NCI-H146 treated with DMSO at 0.1 percent for 48 hours (cell line): ENCODE results near the gene SMAD7.

Source experiments
- DNase-seq: peaks from one replicate; lab custom pipeline; 2025; ENCODE audit not compliant: unreplicated experiment; lab: John Stamatoyannopoulos, UW

The SMAD7 gene

DNA sequence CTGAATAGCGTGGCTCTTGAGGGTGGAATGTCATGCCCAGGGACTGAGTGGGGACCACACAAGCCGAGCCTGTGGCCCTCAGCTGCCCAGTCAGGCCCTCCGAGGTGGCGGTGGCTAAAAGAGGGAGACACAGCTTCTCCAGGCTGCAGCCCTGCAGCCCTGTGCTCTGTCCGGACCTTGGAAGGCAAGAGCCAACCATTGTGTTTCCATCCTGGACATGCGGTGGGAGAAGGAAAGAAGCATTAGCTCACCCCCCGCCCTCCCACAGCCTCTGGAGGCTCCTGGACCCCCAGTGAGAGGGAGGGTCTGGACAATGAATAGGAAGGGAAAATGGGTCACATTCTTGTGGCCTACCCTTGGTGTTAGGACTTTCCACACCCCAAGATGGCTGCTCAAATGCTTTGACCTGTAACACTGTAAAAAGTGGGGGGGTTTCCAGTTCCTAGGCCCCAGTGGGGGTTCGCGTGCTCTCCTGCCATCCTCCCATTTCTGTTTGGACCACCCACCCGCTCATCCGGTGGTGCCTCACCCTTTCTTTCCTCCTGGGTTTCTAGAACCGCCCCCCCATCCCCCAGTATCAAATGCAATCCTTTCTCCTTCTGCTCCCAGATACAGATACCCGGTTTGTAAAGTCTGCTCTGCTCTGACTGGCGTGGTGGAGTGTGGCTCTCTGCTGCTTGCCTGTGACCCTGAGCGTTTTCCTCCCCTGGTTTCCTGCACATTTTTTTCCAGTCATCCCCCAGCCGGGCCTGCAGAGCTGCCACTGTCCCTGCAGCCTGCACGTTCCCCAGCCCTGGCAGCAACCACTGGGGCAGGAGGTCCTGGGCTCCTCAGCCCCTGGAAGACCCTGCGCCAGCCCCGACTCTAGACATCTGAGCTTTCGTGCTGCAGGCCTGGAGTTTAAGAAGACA lies 36.3 kb upstream of the SMAD7 start:
- DNase-seq, result no peak

DNA sequence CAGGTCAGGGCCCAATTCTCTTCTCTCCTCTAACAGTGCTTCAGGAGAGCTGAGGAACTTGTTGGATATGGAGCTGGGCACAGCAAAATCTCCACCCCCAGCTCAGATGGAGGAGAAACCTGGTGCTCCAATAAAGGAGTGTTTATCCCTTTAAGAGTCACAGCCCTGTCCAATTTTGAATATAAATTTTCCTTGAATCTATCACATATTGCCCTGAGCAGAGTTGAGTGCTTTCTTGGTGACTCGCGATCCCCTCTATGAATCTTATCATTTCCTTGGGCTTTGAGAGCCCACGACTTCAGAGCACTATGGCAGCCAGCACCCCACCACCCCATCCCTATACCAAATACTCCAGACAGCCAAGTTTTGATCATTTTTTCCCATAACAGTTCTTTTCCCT lies 34.4 kb upstream of the SMAD7 start:
- no peak for DNase-seq

DNA sequence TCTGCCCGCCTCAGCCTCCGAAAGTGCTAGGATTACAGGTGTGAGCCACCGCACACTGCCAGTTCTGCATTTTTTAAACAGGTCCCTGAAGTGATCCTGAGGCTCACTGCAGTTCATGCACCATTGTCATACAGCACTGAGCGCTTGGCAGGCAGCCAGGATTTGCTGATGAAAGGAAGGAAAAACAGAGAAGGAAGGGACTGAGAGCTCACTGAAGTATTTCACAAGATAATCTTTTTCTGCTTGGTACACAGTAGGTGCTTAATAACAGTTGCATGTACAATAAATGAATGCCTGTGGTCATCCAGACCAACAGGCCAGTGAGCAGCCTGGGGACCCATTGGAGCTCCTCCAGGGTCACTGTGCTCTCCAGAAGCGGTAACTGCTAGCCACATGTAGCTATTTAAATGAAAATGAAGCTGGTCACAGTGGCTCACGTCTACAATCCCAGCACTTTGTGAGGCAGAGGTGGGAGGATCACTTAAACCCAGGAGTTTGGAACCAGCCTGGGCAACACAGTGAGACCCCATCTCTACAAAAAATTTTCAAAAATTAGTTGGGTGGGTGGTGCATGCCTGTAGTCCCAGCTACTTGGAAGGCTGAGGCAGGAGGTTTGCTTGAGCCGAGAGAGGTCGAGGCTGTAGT lies 33.1 kb upstream of the SMAD7 start:
- DNase-seq, result peak; percentile 66

DNA sequence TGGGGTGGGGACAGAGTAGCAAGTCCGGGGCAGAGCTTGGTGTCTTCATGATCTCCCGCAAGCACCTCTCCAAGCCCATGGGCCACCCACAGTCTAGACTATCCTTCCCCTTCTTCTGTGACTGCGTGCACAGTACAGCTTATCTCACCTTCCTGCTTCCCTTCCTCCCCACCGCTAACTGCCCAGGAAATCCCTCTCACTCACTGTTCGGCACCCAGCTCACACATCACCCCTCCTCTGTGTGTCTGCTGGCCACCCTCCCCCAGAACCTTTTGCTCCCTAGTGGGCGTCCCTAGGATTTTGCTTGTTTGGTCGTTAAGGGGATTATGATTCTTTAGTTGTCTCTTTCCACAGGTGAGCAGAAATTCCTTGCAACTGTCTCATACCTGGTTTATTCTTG lies 31.5 kb upstream of the SMAD7 start:
- no peak for DNase-seq

DNA sequence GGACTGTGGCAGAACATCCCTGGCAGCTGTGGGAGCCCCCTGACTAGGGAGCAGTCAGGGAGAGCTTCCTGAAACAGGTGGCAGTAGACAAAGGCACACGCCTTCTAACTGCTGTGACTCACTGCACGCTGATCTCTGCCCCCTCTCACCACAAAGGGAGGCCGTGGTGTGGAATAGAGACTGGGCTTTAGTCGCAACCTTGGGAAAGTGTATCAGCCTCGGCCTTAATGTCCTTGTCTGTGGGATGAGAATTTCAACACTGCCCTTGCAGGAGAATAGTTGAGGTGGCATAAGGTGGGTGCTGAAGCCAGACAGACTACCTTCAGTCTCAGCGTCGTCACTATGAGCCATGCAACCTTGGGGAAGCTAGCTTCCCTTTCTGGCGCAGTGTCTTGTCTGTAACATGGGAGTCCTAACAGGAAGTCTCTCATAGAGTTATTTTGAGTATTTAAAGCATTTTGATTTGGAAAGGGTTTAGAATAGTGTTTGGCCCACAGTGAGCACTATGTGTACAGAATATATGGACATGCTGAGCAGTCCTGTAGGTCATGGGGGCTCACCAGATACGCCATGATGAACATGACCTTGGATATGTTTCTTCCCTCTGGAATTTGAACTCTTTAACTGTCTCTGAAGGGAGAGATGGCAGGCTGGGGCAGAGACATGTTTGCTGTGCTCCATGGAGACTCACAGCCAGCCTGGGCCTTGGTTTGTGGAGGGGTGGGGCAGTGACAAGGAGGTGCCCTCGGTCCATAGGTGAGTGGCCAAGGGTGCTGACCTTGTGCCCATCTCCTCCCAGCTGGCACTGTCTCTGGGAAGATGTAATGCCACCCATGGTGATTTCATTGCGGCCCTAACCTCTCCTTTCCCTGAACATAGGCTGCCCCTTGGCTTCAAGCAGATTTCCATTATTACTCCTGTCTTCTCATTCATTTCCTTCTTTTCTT lies 29.5 kb upstream of the SMAD7 start:
- no peak for DNase-seq

DNA sequence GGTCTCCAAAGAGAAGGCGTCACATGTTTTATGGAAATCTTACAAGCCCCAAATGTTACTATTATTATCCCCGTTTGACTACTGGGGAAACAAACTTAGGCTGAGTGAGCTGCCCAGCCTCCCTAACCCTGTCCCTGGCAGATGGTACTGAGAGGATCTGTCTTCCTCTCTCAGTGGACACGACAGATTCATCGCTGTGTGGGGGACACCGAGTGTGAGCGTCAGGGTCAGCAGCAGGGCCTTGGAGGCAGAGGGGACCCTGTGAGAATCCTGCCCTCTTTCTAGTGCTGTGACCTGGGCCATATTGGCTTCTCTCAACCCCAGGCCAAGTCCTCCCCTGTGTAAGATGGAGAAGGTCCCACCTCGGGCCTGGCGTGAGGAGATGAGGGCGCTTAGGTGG lies 27.1 kb upstream of the SMAD7 start:
- DNase-seq, result no peak

DNA sequence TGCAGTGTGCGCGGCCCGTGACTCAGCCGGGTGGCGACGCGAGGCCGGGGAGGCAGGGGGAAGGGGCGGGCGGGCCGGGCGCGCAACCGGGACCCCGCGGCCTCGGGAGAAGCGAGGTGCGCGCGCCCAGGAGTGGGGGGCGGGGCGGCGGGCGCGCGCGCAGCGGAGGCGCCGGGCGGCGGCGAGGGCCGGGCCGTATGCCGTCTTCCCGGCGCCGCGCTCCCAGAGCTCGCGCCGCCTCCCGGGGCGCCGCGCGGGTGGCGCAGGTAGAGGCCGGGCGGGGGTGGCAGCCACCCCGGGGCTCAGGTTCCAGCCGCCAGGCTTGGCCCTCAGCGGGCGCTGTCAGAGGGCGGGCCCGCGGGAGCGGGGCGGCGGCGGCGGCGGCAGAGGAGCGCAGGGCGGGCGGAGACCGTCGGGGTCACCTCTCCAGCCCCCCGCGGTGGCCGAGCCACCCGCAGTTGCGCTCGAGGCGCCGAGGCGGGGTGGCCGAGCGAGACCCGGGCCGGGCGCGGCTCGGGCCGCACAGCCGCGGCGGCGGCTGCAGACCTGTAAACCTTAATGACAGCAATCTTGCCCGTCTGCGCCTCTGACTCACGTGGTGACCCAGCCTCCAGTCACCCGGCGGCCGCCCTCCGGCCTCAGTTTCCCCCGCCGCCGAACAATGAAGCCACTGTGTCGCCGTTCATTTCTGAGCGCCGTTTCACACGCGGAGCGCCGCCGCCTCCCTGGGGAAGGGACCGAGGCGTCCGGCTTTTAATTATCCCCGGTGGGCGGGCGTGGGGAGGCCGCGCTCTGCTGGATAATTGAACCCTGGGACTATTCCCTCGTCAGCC lies 25.3 kb upstream of the SMAD7 start:
- DNase-seq, result peak; percentile 50

DNA sequence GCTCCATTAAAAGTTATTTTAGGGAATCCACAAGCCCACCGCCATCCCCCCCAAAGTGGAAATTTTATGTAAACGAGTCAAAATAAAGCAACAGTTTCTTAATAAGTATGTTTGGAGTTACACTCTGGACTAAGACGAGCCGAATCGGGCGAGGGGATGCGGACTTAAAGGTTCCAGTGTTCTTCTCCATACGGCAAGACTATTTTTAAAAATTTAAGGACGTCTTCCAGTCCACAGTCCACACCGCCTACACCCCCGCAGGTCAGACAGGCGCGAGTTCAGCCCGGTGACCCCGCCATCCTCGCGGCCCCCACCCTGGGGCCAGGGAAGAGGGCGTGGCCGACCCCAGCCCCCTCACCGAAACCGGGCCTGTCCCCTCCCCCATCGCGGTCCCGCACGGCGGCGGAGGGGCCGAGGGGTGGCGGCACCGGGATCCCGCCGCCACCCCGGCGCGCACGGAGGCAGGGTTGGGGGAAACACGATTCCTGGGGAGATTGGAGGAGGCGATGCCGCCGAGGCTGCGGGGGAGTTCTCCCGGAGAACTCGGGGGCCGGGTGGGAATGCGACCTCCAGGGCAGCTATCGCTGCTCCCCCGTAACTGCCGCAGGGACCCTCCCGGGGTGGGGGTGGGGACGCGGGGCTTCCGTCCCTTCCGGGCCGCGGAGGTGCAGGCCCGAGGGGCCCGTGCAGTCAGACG lies 24.5 kb upstream of the SMAD7 start:
- DNase-seq, result no peak

DNA sequence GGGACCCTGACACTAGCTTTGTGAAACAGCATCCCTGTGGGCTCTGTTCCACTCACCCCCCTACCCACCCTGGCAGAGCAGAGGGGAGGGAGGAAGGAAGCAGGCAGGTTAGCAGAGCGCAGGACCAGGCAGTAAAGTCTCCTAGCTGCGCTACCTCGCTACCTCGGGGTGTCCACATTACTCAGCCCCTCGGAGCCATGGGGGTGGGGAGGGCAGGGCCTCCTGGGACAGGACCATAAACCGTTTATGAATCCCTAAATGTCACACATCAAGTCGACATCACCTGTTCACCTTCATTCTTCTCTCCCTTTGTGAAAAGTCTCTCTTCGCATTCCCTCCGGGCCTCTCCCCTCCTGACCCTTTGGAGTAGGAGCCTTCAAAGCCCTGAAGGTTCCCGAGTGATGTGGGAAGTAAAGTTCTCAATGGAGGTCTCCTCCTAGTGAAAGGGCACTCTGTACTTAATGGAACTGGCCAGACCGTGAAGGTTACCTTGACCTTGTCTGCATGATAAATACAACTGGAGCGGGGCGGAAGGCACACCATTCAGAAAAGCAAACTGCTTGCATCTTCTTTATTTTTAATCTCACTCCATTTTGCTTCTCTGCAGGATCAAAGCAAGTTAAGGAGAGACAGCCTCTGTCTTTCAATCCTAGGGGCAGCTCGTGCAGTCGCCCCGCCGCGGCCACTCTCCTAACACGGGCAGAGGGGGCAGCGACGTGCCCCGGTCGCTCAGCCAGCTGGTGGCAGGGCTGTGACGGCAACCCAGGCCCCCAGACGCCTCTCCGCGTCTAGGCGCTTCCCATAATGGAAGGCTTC lies 23.7 kb upstream of the SMAD7 start:
- DNase-seq, result no peak

DNA sequence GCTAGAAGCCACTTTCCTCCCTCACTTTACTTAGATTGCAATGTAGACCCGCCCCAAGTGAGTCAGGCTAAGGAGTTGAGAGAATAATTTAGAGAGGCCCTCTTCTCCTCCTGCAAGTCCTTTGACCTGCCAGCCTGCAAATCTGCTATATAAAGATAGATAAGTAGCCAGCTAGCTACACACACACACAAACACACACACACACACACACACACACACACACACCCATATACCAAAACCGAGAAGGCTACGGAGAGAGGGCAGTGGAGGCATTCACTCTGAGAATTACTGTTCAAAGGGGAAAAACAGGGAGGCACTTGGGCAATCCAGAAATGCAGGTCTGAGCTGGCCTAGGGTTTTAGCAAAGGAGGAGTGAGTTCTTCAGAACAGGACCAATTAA lies 23.0 kb upstream of the SMAD7 start:
- DNase-seq, result no peak

DNA sequence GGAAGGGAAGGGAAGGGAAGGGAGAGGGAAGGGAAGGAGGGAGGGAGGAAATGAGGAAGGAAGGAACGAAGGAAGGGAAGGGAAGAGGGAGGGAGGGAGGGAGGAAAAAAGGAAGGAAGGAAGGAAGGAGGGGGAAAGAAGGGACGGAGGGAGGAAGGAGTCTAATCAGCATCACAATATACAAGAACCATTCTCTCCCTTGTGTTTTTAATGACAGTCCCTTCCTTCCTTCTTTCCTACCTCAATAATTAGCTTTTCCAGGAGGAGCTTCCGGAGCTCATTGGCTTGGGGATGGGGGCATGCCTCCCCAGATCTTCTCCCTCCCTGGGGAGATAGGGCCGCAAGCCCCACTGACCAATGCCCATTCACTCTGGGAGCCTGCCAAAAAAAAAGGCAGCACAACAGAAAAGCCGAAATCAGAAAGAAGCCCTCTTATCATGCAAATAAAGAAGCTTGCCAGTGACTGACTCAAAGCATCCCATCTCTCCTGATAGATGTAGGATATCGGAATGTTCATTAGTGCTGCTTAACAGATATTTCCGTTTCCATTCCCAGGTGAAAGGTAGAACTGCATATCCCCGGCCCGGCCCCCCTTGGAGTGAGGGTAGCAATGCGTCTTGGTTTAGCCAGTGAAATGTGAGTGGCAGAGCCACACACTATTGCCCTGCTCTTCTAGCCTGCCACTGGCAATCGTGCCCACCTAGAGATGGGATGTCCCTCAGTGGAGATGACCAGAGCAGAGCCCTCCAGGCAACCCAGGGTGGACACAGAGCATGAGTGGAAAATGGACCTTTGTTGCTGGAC lies 17.8 kb upstream of the SMAD7 start:
- no peak for DNase-seq

DNA sequence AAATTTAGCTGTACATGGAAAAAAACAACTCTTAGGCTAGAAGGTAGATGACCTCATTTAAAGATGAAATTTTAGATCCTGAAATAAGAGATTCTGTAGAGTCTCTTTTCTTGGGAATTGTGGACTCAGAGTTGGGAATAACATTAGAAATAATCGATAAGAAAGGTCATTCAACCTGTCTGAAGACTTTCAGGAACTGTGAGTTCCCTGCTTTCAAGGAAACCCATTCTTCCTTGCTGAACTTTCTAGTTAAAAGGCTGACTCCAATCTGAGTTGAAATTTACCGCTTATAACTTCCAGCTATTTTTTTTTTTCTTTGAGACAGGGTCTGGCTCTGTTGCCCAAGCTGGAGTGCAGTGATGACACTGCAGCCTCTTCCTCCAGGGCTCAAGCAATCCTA lies 16.8 kb upstream of the SMAD7 start:
- DNase-seq, result no peak

DNA sequence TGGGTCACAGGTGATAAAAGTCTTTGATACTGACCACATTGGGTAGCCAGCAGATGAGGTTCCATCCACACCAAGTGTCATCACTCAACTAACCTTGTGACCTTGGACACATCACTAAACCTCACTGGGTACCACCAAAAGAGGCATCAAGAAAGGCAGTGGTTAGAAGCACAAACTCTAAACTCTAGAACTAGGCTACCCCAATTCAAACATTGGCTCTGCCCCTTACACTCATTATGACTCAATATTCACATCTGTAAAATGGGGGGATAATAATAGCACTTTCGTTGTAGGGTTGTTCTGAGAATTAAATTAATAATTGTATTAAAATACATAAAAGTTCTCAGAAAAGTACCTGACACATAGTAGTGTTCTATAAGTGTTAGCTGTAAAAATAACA lies 15.8 kb upstream of the SMAD7 start:
- DNase-seq, result no peak

DNA sequence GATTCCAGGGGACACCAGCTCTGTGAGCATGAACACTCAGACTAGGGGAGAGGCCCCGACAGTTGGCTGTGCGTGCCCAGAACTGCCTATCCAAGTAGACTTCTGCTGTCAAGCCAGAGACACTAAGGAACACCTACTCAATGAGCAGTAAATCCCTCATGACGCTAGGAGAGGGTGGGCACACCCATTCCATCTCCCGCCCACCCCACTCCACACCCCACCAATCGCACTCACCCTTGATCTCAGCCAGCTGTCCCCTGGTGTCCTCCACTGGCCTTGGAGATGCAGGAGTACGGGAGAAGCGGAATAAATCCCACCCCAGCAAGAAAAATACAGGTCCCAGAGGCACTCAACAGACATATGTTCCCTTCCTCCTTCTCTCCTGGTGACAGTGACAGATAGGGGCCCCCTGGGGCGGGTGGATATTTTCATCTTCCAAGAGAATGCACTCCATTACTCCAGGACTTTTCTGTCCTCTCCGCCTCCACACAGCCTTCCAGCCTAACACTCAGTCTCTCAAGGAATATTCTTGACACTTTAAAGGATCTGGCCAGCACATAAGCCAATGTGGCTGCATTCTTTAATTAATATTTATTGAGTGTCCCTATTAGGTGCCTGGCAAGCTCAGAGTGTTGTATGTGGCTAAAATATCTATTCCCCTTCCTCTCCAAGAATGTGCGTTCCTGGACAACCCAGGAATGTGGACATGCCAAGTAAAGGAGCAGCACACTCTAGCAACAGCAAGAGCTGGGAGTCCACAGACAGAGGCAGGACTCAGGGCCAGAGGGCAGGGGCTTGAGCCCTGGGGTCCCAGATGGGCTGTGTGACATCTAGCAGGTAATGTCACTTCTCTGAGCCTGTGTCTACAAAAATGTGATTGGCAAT lies 13.1 kb upstream of the SMAD7 start:
- no peak for DNase-seq

DNA sequence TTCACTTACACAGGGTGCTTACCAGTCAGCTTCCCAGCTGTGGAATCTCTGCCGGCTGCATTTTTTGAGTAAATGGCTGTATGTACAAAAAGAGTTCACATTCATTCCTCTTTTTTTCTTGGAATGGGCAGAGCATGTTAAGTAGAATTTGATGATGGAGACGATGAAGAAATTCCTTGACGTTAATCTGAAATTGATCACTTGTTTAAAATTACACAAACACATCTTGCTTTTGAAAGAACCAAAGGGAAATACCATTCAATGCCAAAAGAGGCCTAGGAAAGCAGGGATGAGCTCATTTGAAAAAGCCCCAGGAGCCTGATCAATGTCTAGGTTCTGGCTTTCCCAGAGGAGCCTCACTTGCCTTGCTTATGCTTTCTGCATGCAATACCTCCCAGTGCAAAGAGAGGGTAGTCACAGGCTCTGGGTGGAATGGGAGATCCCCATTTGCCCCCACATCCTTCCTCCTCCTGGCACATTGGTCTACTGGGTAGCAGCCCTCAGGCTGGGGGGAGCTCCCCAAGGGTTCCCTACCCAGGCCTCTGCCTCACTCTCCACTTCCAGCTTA lies 12.3 kb upstream of the SMAD7 start:
- DNase-seq, result no peak

DNA sequence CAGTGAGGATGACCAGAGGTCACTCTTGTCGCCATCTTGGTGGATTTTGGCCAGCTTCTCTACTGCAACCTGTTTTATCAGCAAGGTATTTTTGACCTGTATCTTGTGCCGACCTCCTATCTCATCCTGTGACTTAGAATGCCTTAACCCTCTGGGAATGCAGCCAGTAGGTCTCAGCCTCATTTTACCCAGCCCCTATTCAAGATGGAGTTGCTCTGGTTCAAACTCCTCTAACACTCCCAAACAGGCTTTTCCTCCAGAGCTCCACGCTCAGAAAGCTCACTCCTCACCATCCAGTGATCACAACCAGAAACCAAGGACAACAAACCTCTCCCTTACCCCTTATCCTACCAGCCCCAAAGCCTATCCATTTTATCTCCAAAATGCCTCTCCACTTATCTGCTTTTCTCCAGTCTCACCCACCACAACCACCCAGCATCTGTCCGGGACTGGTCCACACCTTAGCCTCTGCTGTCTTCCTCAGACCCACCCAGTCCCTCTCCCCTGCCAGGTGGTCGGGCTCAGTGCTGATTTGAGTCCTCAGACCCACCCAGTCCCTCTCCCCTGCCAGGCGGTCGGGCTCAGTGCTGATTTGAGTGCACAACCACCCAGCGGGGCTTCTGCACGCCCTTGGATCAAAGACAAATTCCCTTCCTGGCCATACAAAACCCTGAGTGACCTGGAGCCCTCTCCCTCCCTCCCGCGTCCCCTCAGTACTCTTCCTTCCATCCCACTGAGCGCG lies 11.7 kb upstream of the SMAD7 start:
- DNase-seq, result no peak
